ENCODE data around the gene RARB.

DNA sequence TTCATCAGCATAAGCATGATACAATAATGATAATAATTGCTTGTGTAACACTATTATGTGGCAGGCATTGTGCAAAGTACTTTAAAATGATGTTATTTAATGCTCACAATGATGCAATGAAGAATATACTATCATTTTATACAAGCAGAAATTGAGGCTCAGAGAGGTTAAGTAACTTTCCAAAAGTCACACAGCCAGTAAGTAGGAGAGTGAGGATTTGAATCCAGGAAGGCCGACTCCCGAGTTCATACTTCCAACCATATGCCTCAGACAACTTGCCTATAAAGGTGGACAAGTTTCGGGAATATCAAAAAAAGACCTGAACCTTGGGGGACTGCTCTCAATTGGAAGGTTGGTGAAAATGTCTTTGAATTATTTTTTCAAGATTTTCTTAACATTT, 19.9 kb downstream of the RARB start:
- TF ChIP-seq, protein P1, sequence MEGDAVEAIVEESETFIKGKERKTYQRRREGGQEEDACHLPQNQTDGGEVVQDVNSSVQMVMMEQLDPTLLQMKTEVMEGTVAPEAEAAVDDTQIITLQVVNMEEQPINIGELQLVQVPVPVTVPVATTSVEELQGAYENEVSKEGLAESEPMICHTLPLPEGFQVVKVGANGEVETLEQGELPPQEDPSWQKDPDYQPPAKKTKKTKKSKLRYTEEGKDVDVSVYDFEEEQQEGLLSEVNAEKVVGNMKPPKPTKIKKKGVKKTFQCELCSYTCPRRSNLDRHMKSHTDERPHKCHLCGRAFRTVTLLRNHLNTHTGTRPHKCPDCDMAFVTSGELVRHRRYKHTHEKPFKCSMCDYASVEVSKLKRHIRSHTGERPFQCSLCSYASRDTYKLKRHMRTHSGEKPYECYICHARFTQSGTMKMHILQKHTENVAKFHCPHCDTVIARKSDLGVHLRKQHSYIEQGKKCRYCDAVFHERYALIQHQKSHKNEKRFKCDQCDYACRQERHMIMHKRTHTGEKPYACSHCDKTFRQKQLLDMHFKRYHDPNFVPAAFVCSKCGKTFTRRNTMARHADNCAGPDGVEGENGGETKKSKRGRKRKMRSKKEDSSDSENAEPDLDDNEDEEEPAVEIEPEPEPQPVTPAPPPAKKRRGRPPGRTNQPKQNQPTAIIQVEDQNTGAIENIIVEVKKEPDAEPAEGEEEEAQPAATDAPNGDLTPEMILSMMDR (IDR thresholded peaks at IDR 0.05; ENCODE audit: low read depth, low read length) = no peak
- no peak for TF ChIP-seq EZH2phosphoT487 (IDR thresholded peaks at IDR 0.05; ENCODE audit: low read depth)
